HS-27A (cell line): Measurements from ENCODE around the gene EIF1AD.
A peak's percentile ranks its signal among the peaks of the same experiment; 100 is the strongest.
"Not testable (repeated sequence)": the region's sequence is repeated elsewhere in the genome, so short reads cannot be mapped to it uniquely, and the experiment has no call there.

Source experiments
- DNase-seq: peaks from one replicate; pipeline ENCODE4 v3.0.0-alpha.2; 2012; ENCODE audit warnings: low read depth, missing footprints

The EIF1AD gene

GRCh38 chr11:66001942-66002647, at the start of gene EIF1AD, which contains the start of gene BANF1:
Gene EIF1AD, minus strand, starts transcription at chr11:66002157. Its CDS starts 1,768 bp downstream, at chr11:66000389.
Gene BANF1, plus strand, starts transcription at chr11:66002503. Its CDS starts 748 bp downstream, at chr11:66003251.
- peak; percentile 99 for DNase-seq

- DNase-seq: no peak
Observed at GRCh38 chr11:66051371-66051765, 49.4 kb upstream of the EIF1AD start.

GRCh38 chr11:66050581-66051231, 48.7 kb upstream of the EIF1AD start:
- DNase-seq: no peak

GRCh38 chr11:66048547-66049323, 46.8 kb upstream of the EIF1AD start, which contains the start of gene GAL3ST3:
Gene GAL3ST3, minus strand, starts transcription at chr11:66049161. Its CDS starts 3,746 bp downstream, at chr11:66045415.
- DNase-seq: no peak

- DNase-seq: no peak
Observed at GRCh38 chr11:66047541-66048365, 45.8 kb upstream of the EIF1AD start.

GRCh38 chr11:66046901-66047300, 44.9 kb upstream of the EIF1AD start:
- no peak for DNase-seq

- DNase-seq: no peak
Observed at GRCh38 chr11:66045177-66045639, 43.3 kb upstream of the EIF1AD start.

GRCh38 chr11:66044757-66045156, 42.8 kb upstream of the EIF1AD start:
- no peak for DNase-seq

GRCh38 chr11:66042996-66043906, 41.3 kb upstream of the EIF1AD start:
- no peak for DNase-seq

- no peak for DNase-seq
Observed at GRCh38 chr11:66042227-66042995, 40.5 kb upstream of the EIF1AD start.

- DNase-seq: no peak
Observed at GRCh38 chr11:66039765-66040164, 37.8 kb upstream of the EIF1AD start.

- DNase-seq: no peak
Observed at GRCh38 chr11:66037327-66037726, 35.4 kb upstream of the EIF1AD start.

- DNase-seq: no peak
Observed at GRCh38 chr11:66036334-66036710, 34.4 kb upstream of the EIF1AD start.

- DNase-seq: no peak
Observed at GRCh38 chr11:66035653-66036333, 33.8 kb upstream of the EIF1AD start.

- no peak for DNase-seq
Observed at GRCh38 chr11:66032957-66033735, 31.2 kb upstream of the EIF1AD start.

GRCh38 chr11:66026017-66026529, 24.1 kb upstream of the EIF1AD start, which contains the start of gene CATSPER1:
Gene CATSPER1, minus strand, starts transcription at chr11:66026479. Its CDS starts 100 bp downstream, at chr11:66026379.
- DNase-seq: no peak

- DNase-seq: not testable (repeated sequence)
Observed at GRCh38 chr11:66023186-66023440, 21.2 kb upstream of the EIF1AD start.
